GM12873 (cell line): ENCODE data around the gene CENPT.

ENCODE experiments used
- TF ChIP-seq, protein P1 (sequence below): IDR thresholded peaks from 2 replicates; pipeline ENCODE4 v1.5.1; 2012; ENCODE audit warnings: low read depth, mild to moderate bottlenecking, moderate library complexity, low read length, control low read depth; ENCODE audit not compliant: insufficient read depth; ENCODE audit errors: missing control alignments

Gene CENPT

DNA sequence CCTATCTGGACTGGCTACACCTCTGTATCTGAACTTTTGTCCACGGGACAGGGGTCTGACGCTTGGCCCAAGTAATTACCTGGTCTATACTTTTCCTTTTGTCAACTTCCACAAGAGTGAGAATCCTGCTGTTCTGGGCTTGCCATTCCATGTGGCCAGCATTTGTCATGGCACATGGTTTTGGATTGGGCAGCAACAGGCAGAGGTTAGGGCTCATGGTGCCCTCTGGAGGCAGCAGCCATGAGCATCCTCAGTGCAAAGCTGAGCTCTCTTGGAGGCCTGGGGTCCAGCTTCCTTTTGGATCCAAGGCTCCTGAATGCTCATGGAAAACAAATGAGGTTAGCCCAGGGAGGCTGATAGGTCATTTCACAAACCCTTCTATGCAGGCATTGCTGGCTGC lies 17.8 kb upstream of the CENPT start:
- TF ChIP-seq, protein P1, sequence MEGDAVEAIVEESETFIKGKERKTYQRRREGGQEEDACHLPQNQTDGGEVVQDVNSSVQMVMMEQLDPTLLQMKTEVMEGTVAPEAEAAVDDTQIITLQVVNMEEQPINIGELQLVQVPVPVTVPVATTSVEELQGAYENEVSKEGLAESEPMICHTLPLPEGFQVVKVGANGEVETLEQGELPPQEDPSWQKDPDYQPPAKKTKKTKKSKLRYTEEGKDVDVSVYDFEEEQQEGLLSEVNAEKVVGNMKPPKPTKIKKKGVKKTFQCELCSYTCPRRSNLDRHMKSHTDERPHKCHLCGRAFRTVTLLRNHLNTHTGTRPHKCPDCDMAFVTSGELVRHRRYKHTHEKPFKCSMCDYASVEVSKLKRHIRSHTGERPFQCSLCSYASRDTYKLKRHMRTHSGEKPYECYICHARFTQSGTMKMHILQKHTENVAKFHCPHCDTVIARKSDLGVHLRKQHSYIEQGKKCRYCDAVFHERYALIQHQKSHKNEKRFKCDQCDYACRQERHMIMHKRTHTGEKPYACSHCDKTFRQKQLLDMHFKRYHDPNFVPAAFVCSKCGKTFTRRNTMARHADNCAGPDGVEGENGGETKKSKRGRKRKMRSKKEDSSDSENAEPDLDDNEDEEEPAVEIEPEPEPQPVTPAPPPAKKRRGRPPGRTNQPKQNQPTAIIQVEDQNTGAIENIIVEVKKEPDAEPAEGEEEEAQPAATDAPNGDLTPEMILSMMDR: peak; percentile 54

DNA sequence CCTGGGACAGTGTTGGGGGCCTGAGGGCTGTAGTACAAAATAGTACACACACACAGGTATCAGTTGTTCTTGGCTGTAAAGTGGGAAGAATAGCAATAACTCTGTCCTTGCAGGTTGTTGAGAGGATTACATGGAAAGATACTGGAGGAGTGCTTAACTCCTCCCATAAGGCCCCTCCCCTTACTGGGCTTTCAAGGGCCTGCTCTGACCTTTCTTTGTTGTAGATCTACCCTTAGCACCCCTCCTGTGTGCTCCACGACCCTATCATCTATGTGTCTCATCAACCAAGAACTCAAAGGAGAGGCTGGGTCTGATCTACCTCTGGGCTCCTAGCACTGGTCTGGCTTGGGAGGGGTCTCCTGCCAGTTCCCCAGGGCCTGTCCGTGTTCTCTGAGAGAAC lies 17.1 kb upstream of the CENPT start:
- TF ChIP-seq, protein P1: no peak

DNA sequence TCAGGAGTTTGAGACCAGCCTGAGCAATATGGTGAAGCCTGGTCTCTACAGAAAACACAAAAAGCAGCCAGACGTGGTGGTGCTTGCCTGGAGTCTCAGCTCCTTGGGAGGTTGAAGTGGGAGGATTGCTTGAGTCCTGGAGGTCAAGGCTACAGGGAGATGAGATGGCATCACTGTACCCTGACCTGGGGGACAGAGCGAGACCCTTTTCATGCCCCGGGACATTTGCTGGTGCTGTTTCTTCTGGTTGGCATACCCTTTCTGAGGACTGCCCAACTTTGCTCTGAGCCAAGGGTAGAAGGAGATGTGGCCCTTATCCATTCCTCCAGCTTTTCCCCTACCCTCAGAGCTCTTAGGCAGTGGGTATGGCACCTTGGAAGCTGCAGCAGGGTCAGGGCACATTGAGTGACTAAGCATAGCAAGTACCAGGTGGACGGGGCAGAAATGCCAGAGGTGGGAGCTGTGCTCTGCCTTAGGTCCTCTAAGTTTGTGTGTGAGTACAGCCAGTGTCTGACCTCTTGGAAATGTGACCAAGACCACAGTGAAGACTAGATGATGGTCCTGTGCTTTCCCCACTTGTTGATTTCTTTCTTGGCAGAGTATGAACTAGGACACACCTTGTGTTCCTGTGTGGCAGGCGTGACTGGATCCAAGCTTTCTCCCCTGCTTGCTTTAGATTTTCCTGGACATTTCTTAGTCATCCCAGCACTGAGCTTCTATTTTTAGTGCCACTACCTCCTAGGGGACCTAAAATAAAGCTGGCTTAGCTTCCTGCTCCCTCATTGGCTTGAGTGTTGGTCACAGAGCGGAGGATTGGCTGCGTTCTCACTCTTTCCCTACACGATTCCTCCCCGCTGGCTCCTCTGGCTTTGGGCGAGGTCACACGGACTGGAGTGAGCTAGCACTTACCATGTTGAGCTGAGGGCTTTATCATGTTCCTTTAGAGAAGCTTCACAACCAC lies 15.4 kb upstream of the CENPT start:
- TF ChIP-seq, protein P1: no peak

DNA sequence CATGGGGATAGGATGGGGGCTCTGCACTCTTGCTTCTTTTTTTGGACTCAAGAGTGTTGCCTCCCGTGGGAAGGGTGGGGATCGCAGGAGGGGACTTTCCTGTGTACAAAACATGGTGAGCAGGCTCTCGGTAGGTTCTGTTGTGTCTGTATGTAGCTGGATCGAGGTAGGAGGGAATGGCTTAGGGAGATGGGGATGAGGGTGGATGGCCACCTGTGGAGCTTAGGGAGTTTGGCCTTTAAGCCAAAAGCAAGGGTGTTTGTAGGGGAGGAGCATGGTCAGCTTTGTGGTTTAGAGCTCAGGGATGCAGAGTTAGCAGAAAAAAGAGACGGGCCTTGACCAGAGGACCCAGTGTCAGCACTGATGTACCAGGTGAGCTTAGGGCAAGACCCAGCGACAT lies 14.4 kb upstream of the CENPT start:
- TF ChIP-seq, protein P1: no peak

DNA sequence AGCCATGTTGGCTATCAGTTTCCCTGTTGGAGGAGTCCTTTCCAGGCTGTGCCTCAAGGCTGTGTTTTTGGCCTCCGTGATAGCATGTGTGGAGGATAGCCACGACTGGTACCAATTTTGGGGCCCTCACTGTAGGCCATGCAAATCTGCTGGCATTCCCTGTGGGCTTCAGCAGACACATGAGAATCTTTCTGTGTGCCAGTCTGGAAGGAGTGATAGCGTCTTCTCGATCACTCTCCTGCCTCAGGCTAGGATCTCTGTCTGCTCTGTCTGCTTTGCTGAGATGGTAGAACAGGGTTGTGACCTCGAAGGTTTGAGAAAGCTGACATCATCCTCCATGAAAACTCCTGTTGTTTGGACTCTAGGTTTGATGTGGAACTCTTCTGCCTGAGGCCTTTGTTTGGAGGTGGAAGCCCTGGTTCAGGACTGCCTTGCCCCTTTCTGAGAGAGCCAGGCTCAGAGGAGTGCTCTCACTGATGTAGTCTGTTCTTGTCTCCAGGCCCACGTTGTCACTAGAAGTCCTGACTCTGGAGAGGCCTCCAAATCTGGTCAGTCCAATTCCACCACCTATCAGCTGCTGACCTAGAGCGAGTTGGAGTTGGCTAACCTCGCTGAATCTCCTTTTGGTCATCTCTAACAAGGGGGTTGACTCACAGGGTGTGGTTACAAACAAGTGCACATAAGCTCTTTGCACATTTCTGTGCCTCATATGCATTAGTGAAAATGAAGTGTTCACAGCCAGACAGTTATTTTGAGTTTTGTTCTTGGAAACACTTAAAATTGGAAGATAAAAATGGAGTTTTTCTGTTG lies 13.3 kb upstream of the CENPT start:
- TF ChIP-seq, protein P1: no peak

DNA sequence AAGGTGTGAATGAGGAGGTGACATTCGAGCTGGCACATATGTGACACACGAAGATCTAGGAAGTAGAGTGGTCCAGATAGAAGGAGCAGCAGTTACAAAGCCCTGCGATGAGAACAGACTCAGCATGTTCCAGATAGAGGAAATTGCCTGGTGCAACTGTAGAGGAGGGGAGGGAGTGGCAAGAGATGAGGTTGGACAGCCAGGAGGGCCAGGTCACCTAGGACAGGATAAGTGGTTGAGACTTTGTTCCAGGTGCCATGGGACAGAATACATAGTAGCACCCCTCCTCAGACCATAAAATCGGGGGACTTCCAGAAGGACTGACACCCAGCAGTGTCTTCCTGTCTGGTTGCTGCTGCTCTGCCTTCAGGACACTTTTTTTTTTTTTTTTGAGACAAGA lies 11.0 kb upstream of the CENPT start:
- TF ChIP-seq, protein P1: no peak
